Measurements from ENCODE around the gene TRIM71.
"Not testable (repeated sequence)": the region's sequence is repeated elsewhere in the genome, so short reads cannot be mapped to it uniquely, and the experiment has no call there.

The TRIM71 gene

DNA sequence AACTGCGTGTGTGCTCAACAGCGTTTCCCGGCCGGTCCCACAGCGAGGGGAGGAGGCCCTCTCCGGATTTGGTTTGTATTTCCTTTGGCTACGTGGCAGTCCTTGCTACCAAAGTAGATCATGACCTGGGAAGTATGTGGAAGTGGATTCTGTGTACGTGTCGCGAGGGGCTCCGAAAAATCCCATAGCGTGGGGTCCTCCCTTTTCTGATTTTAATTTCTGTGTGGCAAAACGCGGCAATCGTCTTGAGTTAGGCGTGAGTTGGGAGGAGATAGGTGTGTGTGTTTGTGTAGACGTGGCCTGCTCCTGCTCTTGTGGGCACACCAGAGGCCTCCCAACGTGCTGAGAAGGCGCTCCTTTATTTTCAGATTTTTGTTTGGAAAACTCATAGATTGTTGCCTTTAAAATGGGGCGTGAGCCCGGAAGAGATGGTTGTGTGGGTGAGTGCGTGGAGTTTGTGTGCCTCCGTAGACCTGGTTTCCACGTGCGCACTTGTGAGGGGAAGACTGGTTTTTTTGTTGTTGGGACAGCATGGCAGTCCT is 1.2 kb downstream of the TRIM71 start:
- intact Hi-C loops (cut with DNase I): no loop called here
- peak in 1 of 10 donors; percentile 19 for DNase-seq

DNA sequence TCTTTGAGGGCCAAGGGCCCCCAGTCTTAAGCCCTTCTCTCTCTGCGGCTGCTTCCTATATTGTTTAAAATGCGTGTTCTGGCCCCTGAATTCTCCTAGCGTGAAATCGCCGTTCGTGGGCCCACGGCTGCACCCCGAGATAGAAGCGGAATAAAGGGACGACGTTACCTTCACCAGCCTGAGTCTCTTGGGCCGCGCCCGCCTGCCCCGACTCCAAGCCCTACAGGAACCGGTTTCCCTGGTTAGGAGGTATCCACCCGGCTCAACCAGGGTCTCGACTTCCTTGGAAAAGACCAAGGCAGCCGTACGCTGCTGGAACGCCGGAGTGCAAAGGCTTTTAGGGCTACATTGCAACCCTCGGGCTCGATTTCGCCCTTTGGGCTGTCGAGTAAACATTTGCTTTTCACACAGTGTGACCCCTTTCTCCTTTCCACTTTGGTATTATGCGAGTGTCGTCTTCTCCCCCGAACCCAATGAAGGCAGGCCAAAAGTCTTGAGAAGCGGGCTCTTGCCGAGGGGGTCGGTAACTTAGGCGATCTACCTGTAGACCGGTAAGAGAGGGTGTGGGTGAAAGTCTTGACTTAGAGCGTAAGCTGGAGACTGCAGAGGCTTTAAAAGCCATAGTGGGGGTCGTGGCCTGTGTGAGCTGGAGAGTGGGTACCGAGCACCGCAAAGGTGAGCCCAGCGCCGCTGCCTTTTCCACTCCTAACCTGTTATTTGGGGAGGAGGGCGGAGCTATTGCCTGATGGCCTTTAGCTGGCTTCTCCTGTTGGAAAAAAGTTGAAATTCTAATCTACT is 2.0 kb downstream of the TRIM71 start:
- intact Hi-C loops (cut with DNase I): no loop called here
- DNase-seq: peak in 1 of 10 donors; percentile 60

- no peak for DNase-seq
- intact Hi-C loops (cut with DNase I): no loop called here
Observed at GRCh38 chr3:32820430-32820829, 2.6 kb downstream of the TRIM71 start.

DNA sequence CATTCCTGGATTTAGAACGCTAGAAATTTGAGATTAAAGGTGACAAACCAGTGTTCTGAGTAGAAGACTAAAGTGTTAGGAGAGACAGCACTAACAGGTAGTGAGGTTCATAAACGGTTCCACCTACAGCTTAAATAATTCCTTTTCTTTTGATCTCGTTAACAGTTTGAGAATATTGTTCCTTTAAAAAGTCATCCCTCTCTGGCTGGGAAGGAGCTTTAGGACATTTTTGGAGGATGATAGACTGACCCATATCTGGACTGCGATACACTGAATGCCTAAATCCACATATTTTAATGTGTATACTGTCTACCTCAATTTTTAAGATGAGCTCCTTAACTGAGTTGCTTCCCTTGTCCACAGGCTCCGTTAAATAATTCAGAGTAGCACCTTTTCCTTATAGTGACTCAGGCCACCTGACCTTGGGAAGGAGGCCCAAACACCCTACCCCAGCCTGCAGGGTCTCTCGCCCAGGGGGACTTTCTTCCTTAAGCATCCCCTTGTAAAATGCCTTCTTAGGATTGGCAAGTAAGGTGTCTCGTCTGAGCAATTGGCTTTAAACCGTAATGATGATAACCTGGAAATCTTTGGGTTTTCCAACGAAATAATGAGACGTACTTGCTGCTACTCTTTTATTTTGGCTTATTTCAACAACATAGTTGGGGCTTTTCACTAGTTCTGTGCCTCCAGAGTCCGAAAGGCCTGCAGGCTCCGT is 3.3 kb downstream of the TRIM71 start:
- intact Hi-C loops (cut with DNase I): no loop called here
- no peak for DNase-seq

GRCh38 chr3:32821686-32822296 is 4.0 kb downstream of the TRIM71 start:
- intact Hi-C loops (cut with DNase I): no loop called here
- DNase-seq: no peak

DNA sequence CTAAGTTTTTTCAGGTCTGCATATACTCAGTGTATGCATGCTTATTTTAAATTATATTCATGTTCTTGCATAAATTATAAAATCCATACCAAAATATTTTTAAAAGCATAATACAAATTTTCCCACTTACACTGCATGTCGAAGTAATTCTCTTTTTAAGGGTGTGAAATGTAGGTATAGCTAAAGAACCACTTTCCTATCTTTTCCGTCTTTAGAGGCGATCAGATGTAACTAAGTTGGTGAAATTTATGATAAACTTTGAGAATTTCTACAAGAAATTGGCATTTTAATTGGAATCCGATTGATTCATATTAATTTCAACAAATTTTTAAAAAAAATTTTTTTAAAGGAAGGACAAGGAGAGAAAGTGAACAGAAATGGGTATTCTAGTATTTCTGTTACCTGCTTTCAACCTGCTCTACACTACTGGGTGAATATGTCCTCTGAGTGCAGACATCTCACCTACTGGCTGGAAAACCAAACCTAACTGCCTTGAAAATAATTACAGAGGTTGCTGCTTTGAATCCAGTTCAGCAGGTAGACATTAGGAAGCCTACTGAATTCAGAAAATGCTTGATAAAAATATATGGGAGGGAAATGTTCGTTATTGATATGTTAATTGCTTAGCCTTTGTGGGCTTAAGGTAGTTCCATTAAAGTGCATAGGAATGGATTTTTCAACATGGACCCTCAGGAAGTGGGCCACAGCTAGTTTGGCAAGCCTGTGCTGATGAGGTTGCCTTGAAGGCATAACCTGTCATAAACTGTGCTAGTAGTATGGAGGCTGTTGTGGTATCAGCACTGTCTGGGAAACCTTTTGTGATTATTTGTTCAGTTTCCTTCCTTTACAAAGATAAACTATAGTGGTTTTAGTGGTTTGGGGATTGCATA is 5.1 kb downstream of the TRIM71 start:
- intact Hi-C loops (cut with DNase I): no loop called here
- DNase-seq: no peak

GRCh38 chr3:32823641-32824184 is 5.9 kb downstream of the TRIM71 start:
- DNase-seq: peak in 1 of 10 donors; percentile 26
- intact Hi-C loops (cut with DNase I): not testable (repeated sequence)

GRCh38 chr3:32825601-32826375 is 8.0 kb downstream of the TRIM71 start:
- no peak for DNase-seq
- intact Hi-C loops (cut with DNase I): no loop called here

- intact Hi-C loops (cut with DNase I): no loop called here
- no peak for DNase-seq
Observed at GRCh38 chr3:32831062-32831461, 13.3 kb downstream of the TRIM71 start.

- intact Hi-C loops (cut with DNase I): no loop called here
- no peak for DNase-seq
Observed at GRCh38 chr3:32831791-32832190, 14.0 kb downstream of the TRIM71 start.

GRCh38 chr3:32832193-32832592 is 14.4 kb downstream of the TRIM71 start:
- DNase-seq: no peak
- intact Hi-C loops (cut with DNase I): no loop called here

DNA sequence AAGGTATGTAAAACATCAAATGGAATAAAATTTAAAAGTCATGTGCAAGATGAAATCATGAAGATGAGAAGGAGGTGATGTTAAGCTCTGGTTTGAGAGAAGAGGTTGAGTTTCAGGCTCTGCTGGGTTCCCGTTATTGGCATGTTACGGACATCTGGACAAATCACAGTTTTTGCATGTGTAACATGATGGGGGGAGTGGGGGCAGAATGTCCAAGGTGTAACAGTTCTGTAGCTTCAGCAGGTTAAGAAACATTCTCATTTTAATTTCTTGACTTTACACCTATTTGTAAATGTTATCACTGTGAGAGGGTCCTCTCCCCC is 17.2 kb downstream of the TRIM71 start:
- intact Hi-C loops (cut with DNase I): no loop called here
- no peak for DNase-seq

DNA sequence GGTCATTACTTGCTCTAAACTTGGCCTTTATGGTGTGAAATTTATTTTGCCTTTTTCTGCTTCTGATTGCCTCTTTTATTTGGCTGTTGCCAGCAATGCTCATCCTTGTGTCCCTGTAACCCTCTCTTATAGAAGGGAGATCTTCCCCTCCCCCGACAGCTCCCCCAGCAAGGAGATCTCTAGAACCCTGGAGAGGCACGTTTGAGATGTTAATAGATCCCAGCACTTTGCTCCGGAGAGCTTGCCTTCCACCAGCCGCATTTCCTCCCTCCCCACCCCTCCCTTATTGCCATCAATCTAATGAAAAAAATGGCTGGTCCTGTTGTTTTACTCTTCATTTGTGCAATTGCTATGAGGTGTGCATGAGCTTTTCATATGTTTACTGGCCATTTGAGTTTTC is 18.2 kb downstream of the TRIM71 start:
- intact Hi-C loops (cut with DNase I): no loop called here
- DNase-seq: no peak

- DNase-seq: no peak
- intact Hi-C loops (cut with DNase I): no loop called here
Observed at GRCh38 chr3:32836601-32837000, 18.8 kb downstream of the TRIM71 start.

- no peak for DNase-seq
- intact Hi-C loops (cut with DNase I): no loop called here
Observed at GRCh38 chr3:32837366-32837765, 19.6 kb downstream of the TRIM71 start.

DNA sequence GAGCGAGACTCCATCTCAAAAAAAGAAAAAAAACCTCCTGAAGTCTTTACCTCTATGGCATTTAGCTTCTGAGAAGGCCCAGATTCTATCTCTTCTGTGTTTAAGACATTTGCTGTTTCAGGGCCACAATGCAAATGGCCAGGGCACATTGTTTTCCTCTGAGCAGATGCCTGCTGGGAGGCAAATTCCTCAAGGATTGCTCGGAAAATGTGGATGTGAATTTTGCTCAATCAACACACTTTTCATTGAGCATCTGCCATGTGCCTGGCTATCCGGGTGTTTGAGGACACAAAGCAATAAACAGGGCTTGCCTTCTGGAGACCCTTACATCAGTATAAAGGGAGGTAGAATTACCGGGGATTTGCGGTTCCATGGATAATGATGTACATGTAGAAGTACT is 20.0 kb downstream of the TRIM71 start:
- intact Hi-C loops (cut with DNase I): no loop called here

GRCh38 chr3:32839714-32840085 is 21.9 kb downstream of the TRIM71 start:
- no peak for DNase-seq
- intact Hi-C loops (cut with DNase I): no loop called here

More for the DNA sequence above, 20.0 kb downstream of the TRIM71 start:
- no peak for DNase-seq

DNA sequence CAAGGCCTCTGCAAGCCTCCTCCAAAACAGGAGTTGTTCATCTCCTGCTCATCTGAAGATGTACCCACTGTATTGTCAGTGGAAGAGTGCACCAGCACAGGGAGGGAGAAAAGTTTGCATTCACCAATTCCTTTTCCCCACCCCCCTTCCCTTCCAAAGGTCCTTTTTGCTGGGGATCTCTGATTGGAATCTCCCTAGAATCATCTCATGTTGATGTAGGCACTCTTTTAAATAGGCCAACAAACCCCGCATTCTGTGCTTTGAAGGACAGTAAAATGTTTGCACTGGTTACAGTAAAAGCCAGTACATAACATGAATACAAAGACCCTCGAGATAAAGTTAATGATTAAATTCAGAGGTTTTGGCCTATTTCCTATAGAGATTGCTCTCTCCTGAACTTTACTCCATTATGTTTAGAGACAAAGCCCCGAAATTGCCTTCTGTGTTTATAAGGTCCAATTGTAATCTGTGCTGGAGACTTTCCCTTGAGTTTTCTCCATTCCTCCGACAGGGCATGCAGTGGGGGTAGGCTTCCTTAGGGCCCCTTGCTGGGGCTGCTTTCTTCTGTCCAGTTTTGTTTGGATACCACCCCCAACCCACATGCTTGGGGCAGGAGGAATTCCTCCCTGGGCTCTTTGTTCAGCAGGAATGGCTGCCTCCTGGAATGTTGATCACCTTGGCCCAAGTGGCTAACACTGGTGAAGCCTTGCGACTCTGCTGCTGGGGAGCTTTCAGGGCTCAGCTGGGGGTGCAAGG is 22.5 kb downstream of the TRIM71 start:
- intact Hi-C loops (cut with DNase I): no loop called here
- no peak for DNase-seq

DNA sequence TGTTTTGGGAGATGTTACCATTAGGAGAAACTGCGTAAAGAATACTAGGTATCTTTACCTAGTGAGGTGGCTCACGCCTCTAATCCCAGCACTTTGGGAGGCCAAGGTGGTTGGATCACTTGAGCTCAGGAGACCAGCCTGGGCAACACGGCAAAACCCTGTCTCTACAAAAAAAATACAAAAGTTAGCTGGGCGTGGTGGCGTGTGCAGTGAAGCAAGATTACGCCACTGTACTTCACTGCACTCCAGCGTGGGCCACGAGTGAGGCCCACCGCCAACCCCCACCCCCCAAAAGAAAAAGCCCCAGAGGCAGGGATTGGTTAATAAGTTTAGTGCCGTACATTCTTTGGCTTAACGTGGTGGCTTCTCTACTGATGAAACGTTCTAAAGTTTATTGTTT is 23.5 kb downstream of the TRIM71 start:
- intact Hi-C loops (cut with DNase I): no loop called here
- no peak for DNase-seq
